PC-3 (cell line): Measurements from ENCODE around the gene ID1.

Experiments used
- CTCF ChIP-seq: fragments of 300-600 bp; sonication (generic); conservative IDR thresholded peaks from 2 replicates; pipeline ENCODE4 v1.5.1; 2017; ENCODE audit warnings: antibody characterized with exemption, low read depth, mild to moderate bottlenecking, low read length
- EZH2 ChIP-seq: fragments of 300-600 bp; sonication (generic); IDR thresholded peaks from one replicate; pipeline ENCODE4 v1.6.1; 2017; ENCODE audit warnings: antibody characterized with exemption, mild to moderate bottlenecking, low read length; ENCODE audit not compliant: unreplicated experiment
- EZH2phosphoT487 ChIP-seq: fragments of 300-600 bp; sonication (generic); IDR thresholded peaks from 2 replicates; pipeline ENCODE4 v1.6.1; 2018; ENCODE audit warnings: mild to moderate bottlenecking, antibody characterized with exemption, low read length, borderline replicate concordance

GRCh38 chr20:31570735-31571617 is 34.1 kb upstream of the ID1 start:
- TF ChIP-seq CTCF (no peak), EZH2 (no peak), EZH2phosphoT487 (no peak)
